Measurements from ENCODE around the gene CEP72.
A peak's percentile ranks its signal among the peaks of the same experiment; 100 is the strongest.
"Not testable (repeated sequence)": the region's sequence is repeated elsewhere in the genome, so short reads cannot be mapped to it uniquely, and the experiment has no call there.

The CEP72 gene

GRCh38 chr5:600886-601541, 11.1 kb upstream of the CEP72 start:
- no peak for DNase-seq

- no peak for DNase-seq
Measured at GRCh38 chr5:601771-602465, 10.2 kb upstream of the CEP72 start.

- no peak for DNase-seq
Measured at GRCh38 chr5:602466-603035, 9.6 kb upstream of the CEP72 start.

GRCh38 chr5:603081-603998, 8.8 kb upstream of the CEP72 start:
- no peak for DNase-seq

- DNase-seq, result no peak
Measured at GRCh38 chr5:604391-604831, 7.7 kb upstream of the CEP72 start.

GRCh38 chr5:605090-605489, 7.0 kb upstream of the CEP72 start:
- not testable (repeated sequence) for DNase-seq

- DNase-seq, result no peak
Measured at GRCh38 chr5:606061-606460, 6.1 kb upstream of the CEP72 start.

GRCh38 chr5:606526-607399, 5.4 kb upstream of the CEP72 start:
- no peak for DNase-seq

- no peak for DNase-seq
Measured at GRCh38 chr5:607541-608428, 4.4 kb upstream of the CEP72 start.

- no peak for DNase-seq
Measured at GRCh38 chr5:608429-609370, 3.4 kb upstream of the CEP72 start.

- no peak for DNase-seq
Measured at GRCh38 chr5:609506-609905, 2.6 kb upstream of the CEP72 start.

- DNase-seq, result no peak
Measured at GRCh38 chr5:610011-610743, 2.0 kb upstream of the CEP72 start.

- DNase-seq, result no peak
Measured at GRCh38 chr5:610744-611730, 1.1 kb upstream of the CEP72 start.

GRCh38 chr5:612498-613424, 621 bp downstream of the CEP72 start:
- DNase-seq, result peak; percentile 26

GRCh38 chr5:616484-617039, 4.4 kb downstream of the CEP72 start:
- DNase-seq, result no peak

GRCh38 chr5:617896-618295, 5.8 kb downstream of the CEP72 start:
- no peak for DNase-seq
